Measurements from ENCODE around the gene ACSL6. TPM values are rescaled to one million over a fixed set of nuclear protein-coding genes. Genes with fewer than 3 reads are reported as not detected.

The ACSL6 gene
- total and polyA plus RNA-seq, 2 experiments from 2014 or later = 0.18 to 0.48 TPM

DNA sequence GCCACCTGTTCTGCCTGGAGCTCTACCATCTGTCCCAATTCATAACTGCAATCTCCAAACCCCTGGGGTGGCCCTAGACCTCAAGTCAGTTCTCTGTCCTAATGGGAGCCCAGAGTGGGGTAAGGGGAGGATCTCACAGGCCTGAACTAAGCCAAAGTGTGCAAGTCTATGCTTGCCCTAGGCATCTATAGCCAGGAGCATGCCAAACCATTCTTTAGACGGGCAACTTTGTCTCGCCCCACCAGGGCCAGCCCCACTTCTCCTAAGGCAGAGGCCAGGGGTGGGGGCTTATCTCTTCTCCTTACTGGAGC lies 3.3 kb downstream of the ACSL6 start:
- DNase-seq (ENCODE audit: low read depth in 1 of 2, low spot score in 1 of 2) = no peak
- Histone ChIP-seq H3K27ac (no peak overlapping the region), H3K4me1 (ENCODE audit: low read depth) (no peaks in the 10 kb centered on the region), H3K36me3 (no peaks in the 10 kb centered on the region), H3K27me3 (peaks cover 46% of the 10 kb centered on the region), H3K9me3 (ENCODE audit: low read depth) (no peaks in the 10 kb centered on the region), H3K4me3 (no peak overlapping the region)
- TF ChIP-seq, protein P1, sequence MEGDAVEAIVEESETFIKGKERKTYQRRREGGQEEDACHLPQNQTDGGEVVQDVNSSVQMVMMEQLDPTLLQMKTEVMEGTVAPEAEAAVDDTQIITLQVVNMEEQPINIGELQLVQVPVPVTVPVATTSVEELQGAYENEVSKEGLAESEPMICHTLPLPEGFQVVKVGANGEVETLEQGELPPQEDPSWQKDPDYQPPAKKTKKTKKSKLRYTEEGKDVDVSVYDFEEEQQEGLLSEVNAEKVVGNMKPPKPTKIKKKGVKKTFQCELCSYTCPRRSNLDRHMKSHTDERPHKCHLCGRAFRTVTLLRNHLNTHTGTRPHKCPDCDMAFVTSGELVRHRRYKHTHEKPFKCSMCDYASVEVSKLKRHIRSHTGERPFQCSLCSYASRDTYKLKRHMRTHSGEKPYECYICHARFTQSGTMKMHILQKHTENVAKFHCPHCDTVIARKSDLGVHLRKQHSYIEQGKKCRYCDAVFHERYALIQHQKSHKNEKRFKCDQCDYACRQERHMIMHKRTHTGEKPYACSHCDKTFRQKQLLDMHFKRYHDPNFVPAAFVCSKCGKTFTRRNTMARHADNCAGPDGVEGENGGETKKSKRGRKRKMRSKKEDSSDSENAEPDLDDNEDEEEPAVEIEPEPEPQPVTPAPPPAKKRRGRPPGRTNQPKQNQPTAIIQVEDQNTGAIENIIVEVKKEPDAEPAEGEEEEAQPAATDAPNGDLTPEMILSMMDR (IDR thresholded peaks at IDR 0.05; ENCODE audit: low read depth, low read length) = peak; percentile 3

DNA sequence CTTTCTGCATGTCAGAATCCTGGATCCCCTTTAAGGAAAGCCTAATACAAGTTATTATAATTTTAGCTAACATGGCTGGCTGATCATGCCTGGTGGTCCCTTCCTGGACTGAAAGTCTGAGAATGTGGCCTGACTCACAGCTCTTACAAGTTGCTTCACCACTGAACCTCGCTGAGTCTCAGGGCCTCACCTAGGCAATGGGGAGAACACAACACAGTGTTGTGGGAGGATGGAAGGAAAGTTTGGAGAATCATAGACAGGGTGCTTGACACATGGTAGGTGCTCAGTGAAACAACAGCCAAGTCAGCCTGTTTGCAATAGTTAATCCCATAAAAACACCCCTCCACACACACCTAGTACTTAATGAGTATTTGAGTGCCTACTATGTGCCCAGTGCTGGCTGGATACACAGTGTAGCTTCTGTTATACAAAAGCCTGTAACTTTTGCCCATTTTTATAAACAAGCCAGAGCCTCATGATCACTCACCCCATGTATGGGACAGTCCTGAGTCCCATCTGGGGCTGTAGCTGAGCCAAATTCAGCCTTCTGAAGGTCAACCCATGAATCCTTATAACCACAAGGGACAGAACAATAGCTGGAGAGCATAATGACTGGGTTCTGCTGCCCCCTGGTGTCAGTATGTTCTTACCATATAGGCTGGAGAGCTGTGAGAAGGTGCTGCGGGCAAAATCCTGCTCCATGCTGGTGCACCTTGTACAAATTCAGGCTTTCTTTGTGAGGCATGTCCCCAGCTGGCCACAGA lies 3.9 kb downstream of the ACSL6 start:
- peak; percentile 89 to 92 for DNase-seq (ENCODE audit: low read depth in 1 of 2, low spot score in 1 of 2)
- H3K4me1 ChIP-seq (ENCODE audit: low read depth) = peaks cover under 1% of the 10 kb centered on the region
- no peak overlapping the region for H3K4me3 ChIP-seq
- H3K27ac ChIP-seq = no peak overlapping the region
- peaks cover 46% of the 10 kb centered on the region for H3K27me3 ChIP-seq
- no peaks in the 10 kb centered on the region for H3K36me3 ChIP-seq
- no peaks in the 10 kb centered on the region for H3K9me3 ChIP-seq (ENCODE audit: low read depth)
- TF ChIP-seq, protein P1 (IDR thresholded peaks at IDR 0.05; ENCODE audit: low read depth, low read length) = peak; percentile 75

- no peaks in the 10 kb centered on the region for H3K9me3 ChIP-seq (ENCODE audit: low read depth)
- peaks cover 5% of the 10 kb centered on the region for H3K4me1 ChIP-seq (ENCODE audit: low read depth)
- no peak overlapping the region for H3K27ac ChIP-seq
- H3K27me3 ChIP-seq = peaks cover 36% of the 10 kb centered on the region
- no peaks in the 10 kb centered on the region for H3K36me3 ChIP-seq
- H3K4me3 ChIP-seq = no peak overlapping the region
- TF ChIP-seq, protein P1 (IDR thresholded peaks at IDR 0.05; ENCODE audit: low read depth, low read length) = no peak
- DNase-seq (ENCODE audit: low read depth in 1 of 2, low spot score in 1 of 2) = no peak
Observed at GRCh38 chr5:132006331-132007120, 4.9 kb downstream of the ACSL6 start.

- Histone ChIP-seq H3K27ac (no peak overlapping the region), H3K36me3 (no peaks in the 10 kb centered on the region), H3K4me3 (no peak overlapping the region), H3K27me3 (peaks cover 27% of the 10 kb centered on the region), H3K9me3 (ENCODE audit: low read depth) (no peaks in the 10 kb centered on the region), H3K4me1 (ENCODE audit: low read depth) (peaks cover 5% of the 10 kb centered on the region)
- TF ChIP-seq, protein P1 (IDR thresholded peaks at IDR 0.05; ENCODE audit: low read depth, low read length) = no peak
- no peak for DNase-seq (ENCODE audit: low read depth in 1 of 2, low spot score in 1 of 2)
Observed at GRCh38 chr5:132005591-132005990, 5.9 kb downstream of the ACSL6 start.

DNA sequence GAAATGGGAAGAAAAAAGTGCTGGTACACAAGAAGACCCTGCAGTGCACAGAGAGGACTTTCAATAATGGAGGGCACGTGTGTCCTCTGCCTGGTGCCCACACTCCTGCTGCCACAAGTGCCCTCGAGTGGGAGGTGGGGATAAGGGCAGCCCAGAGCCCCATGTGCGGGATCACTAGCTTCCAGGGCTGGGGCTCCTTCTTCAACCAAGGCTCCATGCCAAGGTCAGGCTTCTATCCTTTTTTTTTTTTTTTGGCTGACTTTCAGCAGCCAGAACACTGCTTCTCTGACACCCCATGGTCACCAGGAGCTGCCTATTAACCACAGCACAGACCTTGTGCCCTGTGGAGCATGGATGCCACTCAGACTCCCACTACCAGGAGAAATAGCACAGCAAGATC lies 7.5 kb downstream of the ACSL6 start:
- Histone ChIP-seq H3K27ac (no peak overlapping the region), H3K9me3 (ENCODE audit: low read depth) (no peaks in the 10 kb centered on the region)
- TF ChIP-seq, protein P1 (IDR thresholded peaks at IDR 0.05; ENCODE audit: low read depth, low read length) = no peak

More for the DNA sequence above, 7.5 kb downstream of the ACSL6 start:
- peaks cover 11% of the 10 kb centered on the region for H3K27me3 ChIP-seq
- H3K36me3 ChIP-seq = no peaks in the 10 kb centered on the region
- H3K4me1 ChIP-seq (ENCODE audit: low read depth) = peaks cover 5% of the 10 kb centered on the region
- H3K4me3 ChIP-seq = no peak overlapping the region
- DNase-seq (ENCODE audit: low read depth in 1 of 2, low spot score in 1 of 2) = no peak

Measured in cardiac muscle cell (in vitro differentiated cells and primary cell).